Activated gamma-delta T cell treated with anti-CD3 and anti-CD28 coated beads, Interleukin-2, amount 50 U/mL, for 16 hours (primary cell): Measurements from ENCODE around the gene TAX1BP3.

ENCODE experiments used
- DNase-seq: peaks from one replicate; pipeline ENCODE4 v3.0.0-alpha.2; 2020; ENCODE audit warnings: low read depth

The TAX1BP3 gene

DNA sequence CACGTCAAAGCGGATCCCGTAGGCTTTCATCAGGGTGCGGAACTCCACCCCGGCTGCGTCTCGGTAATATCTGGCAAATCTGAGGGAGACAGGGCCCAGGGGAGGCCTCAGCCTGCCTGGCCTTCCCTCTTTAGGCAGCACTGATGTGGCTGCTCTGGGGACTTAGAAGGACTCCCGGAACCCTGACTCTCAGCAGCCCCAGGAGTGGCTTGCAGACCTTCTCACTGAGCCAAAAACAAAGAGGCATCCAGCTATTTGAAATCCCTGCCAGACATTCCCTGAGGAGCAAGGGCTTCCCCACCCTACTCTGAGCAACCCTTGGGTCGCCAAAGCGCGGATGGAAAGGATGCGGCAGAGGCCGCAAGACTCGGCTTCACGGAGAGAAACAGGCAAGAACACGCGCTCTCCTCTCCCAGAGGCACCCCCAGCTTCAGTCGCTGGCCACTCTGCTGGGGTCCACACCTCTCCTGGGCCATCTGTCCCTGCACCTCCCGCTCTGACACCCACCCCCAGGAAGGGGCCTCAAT lies 19.7 kb upstream of the TAX1BP3 start:
- DNase-seq, result no peak

GRCh38 chr17:3685174-3685573 lies 16.8 kb upstream of the TAX1BP3 start:
- DNase-seq, result no peak

- DNase-seq, result peak; percentile 43
These were observed 14.7 kb upstream of the TAX1BP3 start for GRCh38 chr17:3683054-3683511.

DNA sequence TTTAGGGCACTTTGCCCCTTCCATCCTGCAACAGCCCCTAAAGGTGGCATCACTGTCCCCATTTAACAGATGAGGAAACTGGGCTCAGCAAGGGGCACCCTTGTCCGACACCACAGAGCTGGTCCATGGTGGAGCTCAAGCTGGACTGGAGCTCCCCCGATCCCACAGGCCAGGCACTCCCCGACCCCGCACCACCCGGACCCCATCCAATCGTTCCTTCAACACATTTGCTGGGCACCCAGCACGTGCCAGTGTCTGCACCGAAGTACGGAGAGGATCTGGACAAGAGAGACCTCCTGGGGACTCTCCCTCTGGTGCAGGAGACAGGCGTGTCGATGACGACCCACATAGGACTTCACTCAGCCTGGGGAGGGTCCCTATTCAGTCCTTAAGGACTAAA lies 13.7 kb upstream of the TAX1BP3 start:
- no peak for DNase-seq

- no peak for DNase-seq
These were observed 13.2 kb upstream of the TAX1BP3 start for GRCh38 chr17:3681565-3681964.

- no peak for DNase-seq
These were observed 12.7 kb upstream of the TAX1BP3 start for GRCh38 chr17:3681057-3681456.

- no peak for DNase-seq
These were observed 11.3 kb upstream of the TAX1BP3 start for GRCh38 chr17:3679531-3680126.

GRCh38 chr17:3678821-3679530 lies 10.6 kb upstream of the TAX1BP3 start:
- DNase-seq, result no peak

- no peak for DNase-seq
These were observed 9.9 kb upstream of the TAX1BP3 start for GRCh38 chr17:3678095-3678820.

GRCh38 chr17:3675886-3676285 lies 7.5 kb upstream of the TAX1BP3 start:
- no peak for DNase-seq

DNA sequence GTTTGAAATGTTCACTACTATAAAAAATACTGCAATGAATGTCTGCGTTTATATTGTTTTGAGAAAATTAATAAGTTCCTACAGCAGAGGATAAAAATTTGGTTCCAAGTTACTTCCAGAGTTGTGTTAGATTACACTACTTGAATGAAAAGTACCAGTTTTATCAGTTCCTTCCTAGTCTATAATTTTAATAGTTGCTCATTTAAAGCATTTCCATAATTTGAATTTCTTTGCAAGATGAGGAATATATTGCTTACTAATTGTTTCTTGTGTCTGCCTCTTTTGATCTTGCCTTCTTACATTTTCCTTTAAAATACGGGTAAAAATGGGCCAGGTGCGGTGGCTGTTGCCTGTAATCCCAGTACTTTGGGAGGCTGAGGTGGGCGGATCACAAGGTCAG lies 4.2 kb upstream of the TAX1BP3 start:
- DNase-seq, result no peak

DNA sequence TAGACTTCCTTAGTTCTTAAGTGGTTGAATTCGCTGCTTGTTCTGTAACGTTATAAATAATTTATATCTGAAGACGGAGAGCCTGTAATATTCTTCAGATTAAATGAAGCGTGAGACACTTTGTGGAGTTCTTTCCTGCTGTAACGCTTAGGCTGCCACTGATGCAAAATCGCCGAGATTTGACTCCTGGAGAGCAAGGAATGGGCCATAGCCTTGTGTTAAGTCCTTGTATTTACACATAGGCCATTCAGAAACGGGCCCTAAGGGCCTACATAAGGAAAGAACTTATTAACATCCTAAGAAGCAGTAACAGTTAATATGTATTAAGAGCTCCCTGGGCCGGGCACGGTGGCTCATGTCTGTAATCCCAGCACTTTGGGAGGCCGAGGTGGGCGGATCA lies 1.2 kb upstream of the TAX1BP3 start:
- DNase-seq, result no peak

DNA sequence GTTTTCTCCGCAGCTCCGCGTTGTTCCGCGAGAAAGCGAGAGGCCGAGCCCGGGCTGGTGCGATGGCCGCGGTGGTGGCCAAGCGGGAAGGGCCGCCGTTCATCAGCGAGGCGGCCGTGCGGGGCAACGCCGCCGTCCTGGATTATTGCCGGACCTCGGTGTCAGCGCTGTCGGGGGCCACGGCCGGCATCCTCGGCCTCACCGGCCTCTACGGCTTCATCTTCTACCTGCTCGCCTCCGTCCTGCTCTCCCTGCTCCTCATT lies 638 bp upstream of the TAX1BP3 start:
- DNase-seq, result no peak

DNA sequence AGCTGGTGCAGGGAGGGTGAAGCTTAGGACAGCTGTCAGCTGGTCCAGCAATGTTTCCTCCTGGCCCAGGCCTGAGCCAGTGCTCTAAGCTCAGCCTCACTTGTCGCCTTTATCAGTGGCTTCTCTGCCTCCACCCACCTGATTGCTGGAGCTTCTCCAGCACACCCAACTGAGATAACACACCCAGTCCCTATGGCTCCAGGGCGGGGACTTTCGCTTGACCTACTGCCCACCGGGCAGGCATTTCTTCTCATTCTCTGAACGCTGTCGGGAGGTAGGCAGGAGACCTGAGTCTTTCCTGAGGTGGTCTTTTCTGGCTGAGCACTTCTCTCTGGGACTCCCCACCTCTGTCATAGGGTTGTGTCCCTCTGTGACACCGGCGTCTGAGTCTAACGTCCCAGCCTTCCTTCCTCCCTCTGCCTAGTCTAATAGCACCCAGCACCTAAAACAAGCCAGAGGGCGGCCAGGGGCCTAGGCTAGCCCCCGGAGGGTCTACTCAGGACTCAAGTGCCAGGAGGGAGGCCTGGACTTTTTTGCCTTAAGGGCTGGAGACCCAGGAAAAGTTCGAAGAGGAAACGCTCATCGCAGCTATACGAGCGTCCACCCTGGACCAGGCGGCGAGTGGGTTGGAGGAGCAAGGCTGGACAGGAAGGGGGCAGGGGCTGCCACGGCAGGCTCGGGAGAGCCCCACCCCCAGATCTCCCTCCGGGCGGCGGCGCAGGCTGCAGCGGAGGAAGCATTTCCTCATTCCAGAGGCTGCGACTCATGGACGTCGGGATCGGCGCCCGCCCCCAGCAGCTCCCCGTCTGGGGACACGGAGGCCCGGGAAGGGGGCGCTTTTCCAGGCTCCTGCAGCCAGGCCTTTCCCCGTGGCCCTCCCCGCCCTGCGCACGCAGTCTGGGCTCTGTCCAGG lies 756 bp downstream of the TAX1BP3 start:
- DNase-seq, result peak; percentile 3

DNA sequence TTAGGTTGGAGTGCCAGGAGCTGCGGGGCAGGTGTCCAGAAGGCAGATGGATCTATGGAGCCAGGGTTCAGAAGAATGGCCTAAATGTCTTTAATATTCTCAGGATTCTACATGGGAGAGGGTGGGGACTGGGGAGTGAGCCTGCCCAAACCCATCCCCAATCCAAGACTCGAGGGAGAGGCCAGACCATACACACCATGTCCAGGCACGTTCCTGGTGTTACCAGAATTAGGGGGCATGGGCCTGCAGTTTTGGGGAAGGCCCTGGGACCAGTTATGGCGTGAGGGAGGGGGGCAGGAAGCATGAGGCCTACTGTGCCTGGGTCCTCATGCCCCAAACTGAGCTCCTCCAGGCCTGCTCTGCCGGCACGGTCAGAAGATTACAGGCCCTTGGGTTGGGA lies 1.9 kb downstream of the TAX1BP3 start:
- DNase-seq, result no peak

DNA sequence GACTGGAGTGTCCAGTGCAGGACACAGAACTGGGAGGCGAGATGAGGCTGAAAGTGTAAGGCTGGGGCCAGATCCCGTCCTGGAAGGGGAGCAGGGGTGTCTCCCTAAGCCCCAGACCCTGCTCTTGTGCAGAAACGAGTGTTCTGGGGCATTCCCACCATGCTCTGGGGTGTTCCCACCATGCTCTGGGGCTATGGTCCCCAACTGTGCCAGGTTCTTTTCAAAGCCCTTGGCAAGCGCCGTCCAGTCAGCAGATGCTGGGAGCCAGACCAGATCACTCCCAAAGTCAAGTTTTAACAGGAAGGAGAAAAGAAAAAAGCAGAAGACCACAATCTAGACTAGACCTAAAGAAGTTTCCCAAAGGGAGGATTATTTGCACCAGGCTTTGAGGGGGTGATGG lies 2.5 kb downstream of the TAX1BP3 start:
- no peak for DNase-seq

- no peak for DNase-seq
These were observed 5.0 kb downstream of the TAX1BP3 start for GRCh38 chr17:3663102-3664011.

GRCh38 chr17:3660311-3660891 lies 8.0 kb downstream of the TAX1BP3 start:
- DNase-seq, result no peak

DNA sequence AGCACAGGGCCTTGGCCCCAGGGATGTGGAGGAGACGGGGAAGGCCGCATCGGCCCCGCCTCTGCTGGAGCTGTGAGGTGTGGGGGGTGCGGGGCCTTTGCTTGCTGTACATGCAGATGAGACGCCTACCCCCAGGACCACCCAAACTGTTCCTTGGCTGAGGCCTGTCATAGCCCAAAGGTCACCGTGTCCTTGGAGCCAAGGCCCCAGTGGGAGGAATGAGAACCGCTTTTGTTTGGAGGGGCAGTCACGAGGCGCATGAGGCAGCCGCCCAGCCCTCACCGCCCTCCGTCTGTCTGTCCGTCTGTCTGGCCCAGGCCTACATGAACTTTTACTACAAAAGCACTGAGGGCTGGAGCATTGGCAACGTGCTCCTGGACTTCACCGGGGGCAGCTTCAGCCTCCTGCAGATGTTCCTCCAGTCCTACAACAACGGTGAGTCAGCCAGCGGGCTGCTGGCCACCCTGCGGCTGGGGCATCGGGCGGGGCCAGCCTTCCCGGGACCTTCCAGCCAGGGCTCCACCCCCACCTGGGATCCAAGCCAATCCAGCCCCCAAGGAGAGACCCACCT lies 8.8 kb downstream of the TAX1BP3 start:
- no peak for DNase-seq

DNA sequence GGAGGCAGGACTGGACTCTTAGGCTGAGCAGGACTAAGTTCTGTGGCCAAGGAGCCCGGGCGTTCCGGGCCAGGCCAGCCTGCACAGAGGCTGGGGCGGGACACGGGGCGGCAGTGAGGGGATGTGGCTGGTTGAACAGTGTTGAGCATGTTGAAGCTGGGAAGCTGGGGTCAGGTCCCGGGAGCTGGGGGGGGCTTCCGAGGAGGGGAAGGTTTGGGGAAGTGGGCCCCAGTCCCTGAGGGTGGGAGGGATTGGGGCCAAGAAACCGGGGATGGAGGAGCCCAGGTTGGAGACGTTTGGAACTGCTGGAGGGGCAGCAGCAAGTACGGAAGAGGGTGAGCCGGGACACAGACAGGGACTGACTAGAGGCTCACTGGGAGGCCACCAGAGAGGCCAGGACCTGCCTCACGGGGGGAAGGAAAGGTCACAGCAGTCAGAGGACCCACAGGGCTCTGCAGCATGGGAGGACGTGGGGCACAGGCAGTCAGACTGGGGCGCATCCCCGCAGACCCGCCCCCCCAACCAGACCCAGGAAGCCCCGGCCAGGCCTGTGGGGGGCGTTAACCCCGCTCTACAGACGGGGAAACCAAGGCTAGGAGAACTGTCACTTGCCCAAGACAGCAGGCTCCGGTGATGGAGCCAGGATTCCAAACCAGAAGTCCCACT lies 9.5 kb downstream of the TAX1BP3 start:
- DNase-seq, result no peak
